PC-9 (cell line): ENCODE measurements around the gene SLC13A2. TPM values are rescaled to one million over a fixed set of nuclear protein-coding genes. Genes with fewer than 3 reads are reported as not detected.

Experiments
- BruUV-seq: library from RNA; stranded (reverse); fragments of 400-500 nt; replicated peaks from 2 replicates; lab custom pipeline; 2021; lab: Mats Ljungman, UMichigan
- CTCF ChIA-PET: fragments of 300-600 bp; sonication (Branson Sonifier 250); formaldehyde crosslinking; loops from one replicate; lab custom pipeline; 2022; ENCODE audit warnings: antibody characterized with exemption; lab: Charles Lee
- POLR2A ChIA-PET: fragments of 300-600 bp; sonication (Branson Sonifier 250); formaldehyde crosslinking; loops from one replicate; lab custom pipeline; 2022; ENCODE audit warnings: antibody characterized with exemption; ENCODE audit not compliant: unreplicated experiment; lab: Charles Lee
- DNase-seq, 2 experiments: peaks; one replicate each; pipeline versions ENCODE4 v3.0.0 to v3.0.0-alpha.2; 2015 to 2022; ENCODE audit warnings: mixed read lengths in 1 of 2
- H2AFZ ChIP-seq: fragments of 200-600 bp; sonication (generic); 2 replicates; pipeline ENCODE4 v1.8.1; 2017; ENCODE audit warnings: antibody characterized with exemption
- H3F3A ChIP-seq: fragments of 200-600 bp; sonication (generic); 2 replicates; pipeline ENCODE4 v1.8.1; 2017; ENCODE audit warnings: antibody characterized with exemption, mild to moderate bottlenecking, low read depth; ENCODE audit not compliant: insufficient read depth
- H3K27ac ChIP-seq: fragments of 200-600 bp; sonication (generic); 2 replicates; pipeline ENCODE4 v1.6.1; 2016; ENCODE audit warnings: mixed run types
- H3K27me3 ChIP-seq: fragments of 200-600 bp; sonication (generic); 2 replicates; pipeline ENCODE4 v1.6.1; 2016; ENCODE audit warnings: low read depth, mixed run types; ENCODE audit not compliant: insufficient read depth
- H3K36me3 ChIP-seq: fragments of 200-600 bp; sonication (generic); 2 replicates; pipeline ENCODE4 v1.6.1; 2016; ENCODE audit warnings: low read depth, mixed run types
- H3K4me1 ChIP-seq: fragments of 200-600 bp; sonication (generic); replicated peaks from 2 replicates; pipeline ENCODE4 v1.6.1; 2016; ENCODE audit warnings: mixed run types; ENCODE audit not compliant: insufficient read depth
- H3K4me2 ChIP-seq: fragments of 200-600 bp; sonication (generic); 2 replicates; pipeline ENCODE4 v1.6.1; 2017; ENCODE audit warnings: mixed run types
- H3K4me3 ChIP-seq: fragments of 200-600 bp; sonication (generic); 2 replicates; pipeline ENCODE4 v1.6.1; 2016; ENCODE audit warnings: mixed run types
- H3K79me2 ChIP-seq: fragments of 200-600 bp; sonication (generic); 2 replicates; pipeline ENCODE4 v1.6.1; 2017; ENCODE audit warnings: low read depth, mixed run types
- H3K9me2 ChIP-seq: fragments of 200-600 bp; sonication (generic); 2 replicates; pipeline ENCODE4 v1.8.1; 2017; ENCODE audit warnings: mild to moderate bottlenecking; ENCODE audit not compliant: insufficient read depth
- H3K9me3 ChIP-seq: fragments of 200-600 bp; sonication (generic); 2 replicates; pipeline ENCODE4 v1.8.1; 2016; ENCODE audit warnings: low read depth; ENCODE audit not compliant: insufficient read depth
- H4K20me1 ChIP-seq: fragments of 200-600 bp; sonication (generic); 2 replicates; pipeline ENCODE4 v1.8.1; 2017; ENCODE audit not compliant: insufficient read depth
- CTCF ChIP-seq: fragments of 200-600 bp; sonication (generic); conservative IDR thresholded peaks from 2 replicates; pipeline ENCODE4 v1.6.1; 2017; ENCODE audit warnings: mixed run types, antibody characterized with exemption, mild to moderate bottlenecking, moderate library complexity
- EZH2 ChIP-seq: fragments of 200-600 bp; sonication (generic); IDR thresholded peaks from 2 replicates; pipeline ENCODE4 v1.8.0; 2017; ENCODE audit warnings: antibody characterized with exemption, low read depth
- intact Hi-C: fragments of 100-400 bp; cut with micrococcal nuclease; formaldehyde crosslinking; loops from one replicate; pipeline ENCODE4 v1.10.0; 2022; ENCODE audit not compliant: unreplicated experiment
- total RNA-seq: library from RNA; stranded (reverse); gene quantifications from 2 replicates; pipeline ENCODE4 v1.2.3, GENCODE V29; 2021

The SLC13A2 gene
- total RNA-seq, 1 experiment from 2014 or later: not detected

GRCh38 chr17:28526381-28526780 is 52.9 kb downstream of the SLC13A2 start:
- intact Hi-C loops: no loop called here
- no peak overlapping the region for H3K4me2 ChIP-seq
- no peak overlapping the region for H3K27ac ChIP-seq

GRCh38 chr17:28527181-28527681 is 53.8 kb downstream of the SLC13A2 start:
- H3F3A ChIP-seq: peaks cover 5% of the 10 kb centered on the region; the same call in 1 of the 2 replicates
- H4K20me1 ChIP-seq: no peaks in the 10 kb centered on the region
- no peaks in the 10 kb centered on the region for H3K36me3 ChIP-seq
- H3K4me1 ChIP-seq: peaks cover 32% of the 10 kb centered on the region
- BruUV-seq: no TSS peak
- ChIA-PET CTCF (interaction anchor here (0.6 kb wide), 2 partner anchors 29 to 134 kb away, joined by 7 to 9 read pairs; no protein-coding TSS in a partner anchor), POLR2A (interaction anchor here (0.7 kb wide), 1 partner anchor 52 kb away, joined by 4 read pairs; no protein-coding TSS in a partner anchor)
- intact Hi-C loops: no loop called here
- H3K9me2 ChIP-seq: no peaks in the 10 kb centered on the region
- H3K27me3 ChIP-seq: peaks cover 4% of the 10 kb centered on the region; the same call in 1 of the 2 replicates
- H3K9me3 ChIP-seq: no peaks in the 10 kb centered on the region
- no peak overlapping the region for H3K27ac ChIP-seq
- no peak for DNase-seq
- no peak overlapping the region for H3K4me3 ChIP-seq
- H3K4me2 ChIP-seq: no peak overlapping the region
- TF ChIP-seq EZH2 (no peak), CTCF (no peak)
- H3K79me2 ChIP-seq: no peaks in the 10 kb centered on the region
- H2AFZ ChIP-seq: no peak overlapping the region

More at GRCh38 chr17:28526381-28526780, 52.9 kb downstream of the SLC13A2 start:
- Histone ChIP-seq H3K9me3 (no peaks in the 10 kb centered on the region), H2AFZ (no peak overlapping the region), H3F3A (peaks cover 5% of the 10 kb centered on the region; the same call in 1 of the 2 replicates), H4K20me1 (no peaks in the 10 kb centered on the region), H3K9me2 (no peaks in the 10 kb centered on the region), H3K79me2 (no peaks in the 10 kb centered on the region), H3K4me1 (peaks cover 32% of the 10 kb centered on the region), H3K4me3 (no peak overlapping the region), H3K27me3 (peaks cover 4% of the 10 kb centered on the region; the same call in 1 of the 2 replicates), H3K36me3 (no peaks in the 10 kb centered on the region)
- TF ChIP-seq EZH2 (no peak), CTCF (no peak)
- ChIA-PET POLR2A (no interaction called here), CTCF (no interaction called here)
- DNase-seq: no peak
- no TSS peak for BruUV-seq

GRCh38 chr17:28527859-28528258 is 54.4 kb downstream of the SLC13A2 start:
- Histone ChIP-seq H3K9me2 (no peaks in the 10 kb centered on the region), H3K4me2 (peak overlapping the region; percentile 34; the same call in 1 of the 2 replicates), H3F3A (peaks cover 5% of the 10 kb centered on the region; the same call in 1 of the 2 replicates), H3K27me3 (peaks cover 4% of the 10 kb centered on the region; the same call in 1 of the 2 replicates), H3K4me3 (no peak overlapping the region), H3K27ac (no peak overlapping the region), H3K9me3 (no peaks in the 10 kb centered on the region), H3K4me1 (peaks cover 36% of the 10 kb centered on the region), H3K36me3 (no peaks in the 10 kb centered on the region), H3K79me2 (no peaks in the 10 kb centered on the region), H2AFZ (no peak overlapping the region), H4K20me1 (no peaks in the 10 kb centered on the region)
- CTCF ChIA-PET: interaction anchor here (0.6 kb wide), 1 partner anchor 30 kb away, joined by 9 read pairs; no protein-coding TSS in a partner anchor
- intact Hi-C loops: no loop called here
- TF ChIP-seq EZH2 (no peak), CTCF (no peak)
- DNase-seq: peak; percentile 58 to 77
- BruUV-seq: no TSS peak
- POLR2A ChIA-PET: interaction anchor here (0.7 kb wide), 1 partner anchor 53 kb away, joined by 4 read pairs; no protein-coding TSS in a partner anchor
